ENCODE measurements around the gene NBAS. TPM values are rescaled to one million over a fixed set of nuclear protein-coding genes. Genes with fewer than 3 reads are reported as not detected.

Gene NBAS
- total and polyA plus RNA-seq, 7 donors, result 19.5 to 52.8 (median 27.0) TPM

- Histone ChIP-seq H3K9me3 (no peaks in the 10 kb centered on the region), H3K27me3 (ENCODE audit: insufficient read depth in 3 of 3, low read length in 2 of 3) (no peaks in the 10 kb centered on the region), H3K27ac (no peak overlapping the region), H3K4me1 (no peaks in the 10 kb centered on the region), H3K36me3 (ENCODE audit: insufficient read depth in 1 of 2, low read depth in 1 of 2) (no peaks in the 10 kb centered on the region), H3K4me3 (no peak overlapping the region)
- 90 to 96% (median 92%) methylated on average over 5 of the region's 5 CpGs for WGBS, 3 donors
- no peak for DNase-seq
- TF ChIP-seq CTCF (IDR thresholded peaks at IDR 0.05), result no peak
- intact Hi-C loops (cut with DNase I), result no loop called here
- ATAC-seq, result no peak
Measured at GRCh38 chr2:15158532-15158931, 402.6 kb downstream of the NBAS start.

GRCh38 chr2:15158100-15158499 lies 403.0 kb downstream of the NBAS start:
- ATAC-seq (no peak), DNase-seq (no peak)
- no peaks in the 10 kb centered on the region for H3K36me3 ChIP-seq (ENCODE audit: insufficient read depth in 1 of 2, low read depth in 1 of 2)
- no peak for TF ChIP-seq CTCF (IDR thresholded peaks at IDR 0.05)
- H3K9me3 ChIP-seq, result no peaks in the 10 kb centered on the region
- no peaks in the 10 kb centered on the region for H3K27me3 ChIP-seq (ENCODE audit: insufficient read depth in 3 of 3, low read length in 2 of 3)
- no peak overlapping the region for H3K4me3 ChIP-seq
- intact Hi-C loops (cut with DNase I), result no loop called here
- H3K27ac ChIP-seq, result no peak overlapping the region
- WGBS, 3 donors, result 71 to 78% (median 78%) methylated on average over 4 of the region's 4 CpGs
- no peaks in the 10 kb centered on the region for H3K4me1 ChIP-seq

GRCh38 chr2:15155959-15156574 lies 405.1 kb downstream of the NBAS start:
- no peaks in the 10 kb centered on the region for H3K4me1 ChIP-seq
- no peaks in the 10 kb centered on the region for H3K9me3 ChIP-seq
- WGBS, 3 donors, result 80 to 85% (median 81%) methylated on average over 7 of the region's 7 CpGs
- TF ChIP-seq CTCF (IDR thresholded peaks at IDR 0.05), result no peak
- DNase-seq, result no peak
- H3K4me3 ChIP-seq, result no peak overlapping the region
- no peaks in the 10 kb centered on the region for H3K36me3 ChIP-seq (ENCODE audit: insufficient read depth in 1 of 2, low read depth in 1 of 2)
- intact Hi-C loops (cut with DNase I), result no loop called here
- no peak overlapping the region for H3K27ac ChIP-seq
- ATAC-seq, result no peak
- H3K27me3 ChIP-seq (ENCODE audit: insufficient read depth in 3 of 3, low read length in 2 of 3), result no peaks in the 10 kb centered on the region

- H3K4me1 ChIP-seq, result no peaks in the 10 kb centered on the region
- H3K27me3 ChIP-seq (ENCODE audit: insufficient read depth in 3 of 3, low read length in 2 of 3), result no peaks in the 10 kb centered on the region
- intact Hi-C loops (cut with DNase I), result no loop called here
- no peak for TF ChIP-seq CTCF (IDR thresholded peaks at IDR 0.05)
- ATAC-seq, result no peak
- no peak overlapping the region for H3K27ac ChIP-seq
- no peak for DNase-seq
- no peaks in the 10 kb centered on the region for H3K9me3 ChIP-seq
- 92 to 93% (median 92%) methylated on average over 5 of the region's 5 CpGs for WGBS, 3 donors
- H3K4me3 ChIP-seq, result no peak overlapping the region
- no peaks in the 10 kb centered on the region for H3K36me3 ChIP-seq (ENCODE audit: insufficient read depth in 1 of 2, low read depth in 1 of 2)
Measured at GRCh38 chr2:15154297-15154696, 406.8 kb downstream of the NBAS start.

- Histone ChIP-seq H3K36me3 (ENCODE audit: insufficient read depth in 1 of 2, low read depth in 1 of 2) (no peaks in the 10 kb centered on the region), H3K9me3 (no peaks in the 10 kb centered on the region), H3K4me1 (no peaks in the 10 kb centered on the region), H3K4me3 (no peak overlapping the region), H3K27me3 (ENCODE audit: insufficient read depth in 3 of 3, low read length in 2 of 3) (no peaks in the 10 kb centered on the region), H3K27ac (no peak overlapping the region)
- no peak for TF ChIP-seq CTCF (IDR thresholded peaks at IDR 0.05)
- ATAC-seq, result no peak
- DNase-seq, result no peak
- intact Hi-C loops (cut with DNase I), result no loop called here
- 83 to 86% (median 84%) methylated on average over 3 of the region's 3 CpGs for WGBS, 3 donors
Measured at GRCh38 chr2:15152382-15152781, 408.8 kb downstream of the NBAS start.

All from psoas muscle (tissue), 8 donors.